Thyroid gland (tissue), 4 donors: ENCODE results near the gene STX10.

Experiments
- CTCF ChIP-seq, 6 experiments: fragments of 200-600 bp in 3 of 6; fragments of 450-650 bp in 3 of 6; sonication (generic) in 3 of 6; IDR thresholded peaks; one replicate each; pipeline ENCODE4 v1.5.1; 2016 to 2019; ENCODE audit warnings: antibody characterized with exemption in 6 of 6, mild to moderate bottlenecking in 2 of 6, inconsistent platforms in 1 of 6, moderate library complexity in 1 of 6
- POLR2A ChIP-seq, 2 donors: fragments of 450-650 bp; IDR thresholded peaks; one replicate each; pipeline ENCODE4 v1.6.1; 2017; ENCODE audit warnings: antibody characterized with exemption in 2 of 2, mild to moderate bottlenecking in 2 of 2, moderate library complexity in 1 of 2

- TF ChIP-seq CTCF (IDR thresholded peaks at IDR 0.05) (no peak), POLR2A (IDR thresholded peaks at IDR 0.05) (no peak)
Observed at GRCh38 chr19:13154911-13155471, 4.8 kb upstream of the STX10 start.
